Dermis blood vessel endothelial cell (primary cell): ENCODE results near the gene TSPAN17. TPM values are rescaled to one million over a fixed set of nuclear protein-coding genes. Genes with fewer than 3 reads are reported as not detected.

Experiments used
- DNase-seq: peaks from one replicate; pipeline ENCODE4 v3.0.0; 2010
- total RNA-seq: library from RNA; depleted of rRNA; stranded (reverse); fragments of >200 nt; gene quantifications from 2 replicates; pipeline ENCODE4 v1.2.3, GENCODE V29; 2014

Gene TSPAN17
- total RNA-seq, 1 donor from 2014 or later: 53.6 TPM

- no peak for DNase-seq
These were observed 13.2 kb downstream of the TSPAN17 start for GRCh38 chr5:176660530-176660859.

GRCh38 chr5:176660860-176661641, 13.8 kb downstream of the TSPAN17 start:
- DNase-seq: peak; percentile 90

GRCh38 chr5:176661676-176662075, 14.4 kb downstream of the TSPAN17 start:
- DNase-seq: no peak

- DNase-seq: no peak
These were observed 15.4 kb downstream of the TSPAN17 start for GRCh38 chr5:176662371-176663333.

- DNase-seq: no peak
These were observed 16.3 kb downstream of the TSPAN17 start for GRCh38 chr5:176663566-176663965.

- DNase-seq: no peak
These were observed 17.2 kb downstream of the TSPAN17 start for GRCh38 chr5:176664479-176664878.

GRCh38 chr5:176664886-176665285, 17.6 kb downstream of the TSPAN17 start:
- no peak for DNase-seq

- no peak for DNase-seq
These were observed 18.2 kb downstream of the TSPAN17 start for GRCh38 chr5:176665517-176665916.

- no peak for DNase-seq
These were observed 20.4 kb downstream of the TSPAN17 start for GRCh38 chr5:176667637-176668036.

GRCh38 chr5:176670449-176670848, 23.2 kb downstream of the TSPAN17 start:
- no peak for DNase-seq

GRCh38 chr5:176671399-176671798, 24.1 kb downstream of the TSPAN17 start:
- DNase-seq: no peak

GRCh38 chr5:176671890-176672747, 24.8 kb downstream of the TSPAN17 start:
- DNase-seq: no peak

GRCh38 chr5:176673651-176674583, 26.6 kb downstream of the TSPAN17 start:
- DNase-seq: no peak

GRCh38 chr5:176674799-176675198, 27.5 kb downstream of the TSPAN17 start:
- no peak for DNase-seq

GRCh38 chr5:176675676-176676360, 28.5 kb downstream of the TSPAN17 start:
- peak; percentile 35 for DNase-seq

GRCh38 chr5:176676361-176676824, 29.1 kb downstream of the TSPAN17 start:
- peak; percentile 58 for DNase-seq

GRCh38 chr5:176677209-176677939, 30.1 kb downstream of the TSPAN17 start:
- no peak for DNase-seq

- DNase-seq: no peak
These were observed 31.3 kb downstream of the TSPAN17 start for GRCh38 chr5:176678584-176678983.

GRCh38 chr5:176679365-176680225, 32.3 kb downstream of the TSPAN17 start:
- DNase-seq: no peak
